OCI-LY1 (cell line): ENCODE data around the gene HACL1.
A peak's percentile ranks its signal among the peaks of the same experiment; 100 is the strongest.

Source experiments
- H2AFZ ChIP-seq: fragments of 200-600 bp; sonication (generic), shearing (Covaris generic); 2 replicates; pipeline ENCODE4 v1.6.0; 2014; ENCODE audit warnings: antibody characterized with exemption, mild to moderate bottlenecking, low read length
- H3F3A ChIP-seq: fragments of 200-600 bp; sonication (generic), shearing (Covaris generic); 2 replicates; pipeline ENCODE4 v1.6.0; 2014; ENCODE audit warnings: mild to moderate bottlenecking, antibody characterized with exemption, low read length, moderate library complexity; ENCODE audit not compliant: insufficient read depth
- H3K27ac ChIP-seq: fragments of 200-600 bp; sonication (generic); 2 replicates; pipeline ENCODE4 v1.5.1; 2014; ENCODE audit warnings: low read length, mixed run types, mild to moderate bottlenecking, low read depth; ENCODE audit not compliant: poor library complexity, severe bottlenecking
- H3K27me3 ChIP-seq: fragments of 200-600 bp; sonication (generic); 2 replicates; pipeline ENCODE4 v1.6.0; 2014; ENCODE audit warnings: antibody characterized with exemption, mild to moderate bottlenecking, low read length, moderate library complexity; ENCODE audit not compliant: insufficient read depth
- H3K36me3 ChIP-seq: fragments of 200-600 bp; sonication (generic); 2 replicates; pipeline ENCODE4 v1.6.1; 2014; ENCODE audit warnings: mild to moderate bottlenecking, antibody characterized with exemption, low read length, moderate library complexity, mixed read lengths; ENCODE audit not compliant: insufficient read depth
- H3K4me1 ChIP-seq: fragments of 200-600 bp; sonication (generic); 2 replicates; pipeline ENCODE4 v1.5.1; 2014; ENCODE audit warnings: mild to moderate bottlenecking, low read length, moderate library complexity; ENCODE audit not compliant: insufficient read depth, severe bottlenecking
- H3K4me2 ChIP-seq: fragments of 200-600 bp; sonication (generic), shearing (Covaris generic); 2 replicates; pipeline ENCODE4 v1.6.1; 2014; ENCODE audit warnings: low read length
- H3K4me3 ChIP-seq: fragments of 200-600 bp; sonication (generic); 2 replicates; pipeline ENCODE4 v1.5.1; 2014; ENCODE audit warnings: low read length, low read depth, mild to moderate bottlenecking, mixed read lengths; ENCODE audit not compliant: poor library complexity, severe bottlenecking
- H3K79me2 ChIP-seq: fragments of 200-600 bp; shearing (Covaris generic); 2 replicates; pipeline ENCODE4 v1.6.1; 2016; ENCODE audit warnings: mixed run types, low read length, mixed read lengths; ENCODE audit not compliant: insufficient read depth
- H3K9ac ChIP-seq: fragments of 200-600 bp; sonication (generic), shearing (Covaris generic); 2 replicates; pipeline ENCODE4 v1.6.1; 2014; ENCODE audit warnings: mild to moderate bottlenecking, low read length, mixed read lengths
- H3K9me2 ChIP-seq: fragments of 200-600 bp; sonication (generic), shearing (Covaris generic); 2 replicates; pipeline ENCODE4 v1.6.1; 2014; ENCODE audit warnings: low read depth, mild to moderate bottlenecking, low read length, mixed read lengths
- H3K9me3 ChIP-seq: fragments of 200-600 bp; shearing (Covaris generic); 2 replicates; pipeline ENCODE4 v1.6.1; 2014; ENCODE audit warnings: low read length, mixed read lengths
- H4K20me1 ChIP-seq: fragments of 200-600 bp; sonication (generic), shearing (Covaris generic); 2 replicates; pipeline ENCODE4 v1.6.0; 2016; ENCODE audit warnings: mild to moderate bottlenecking, low read length; ENCODE audit not compliant: insufficient read depth
- EZH2 ChIP-seq: fragments of 200-600 bp; sonication (generic), shearing (Covaris generic); IDR thresholded peaks from 2 replicates; pipeline ENCODE4 v1.8.0; 2017; ENCODE audit warnings: borderline replicate concordance, mixed run types, mild to moderate bottlenecking, antibody characterized with exemption, low read length, moderate library complexity, mixed read lengths
- TF ChIP-seq, protein P1 (sequence below): fragments of 200-600 bp; sonication (generic), shearing (Covaris generic); IDR thresholded peaks from 2 replicates; pipeline ENCODE4 v1.5.1; 2017; ENCODE audit warnings: mild to moderate bottlenecking, antibody characterized with exemption, low read length, moderate library complexity, mixed read lengths

The HACL1 gene

GRCh38 chr3:15632212-15632580 is 30.8 kb upstream of the HACL1 start:
- H3K36me3 ChIP-seq = no peaks in the 10 kb centered on the region
- H3K79me2 ChIP-seq = no peaks in the 10 kb centered on the region
- H2AFZ ChIP-seq = no peak overlapping the region
- no peaks in the 10 kb centered on the region for H3K9me3 ChIP-seq
- no peak overlapping the region for H3K4me3 ChIP-seq
- H4K20me1 ChIP-seq = no peaks in the 10 kb centered on the region
- H3K9me2 ChIP-seq = no peaks in the 10 kb centered on the region
- TF ChIP-seq, protein P1, sequence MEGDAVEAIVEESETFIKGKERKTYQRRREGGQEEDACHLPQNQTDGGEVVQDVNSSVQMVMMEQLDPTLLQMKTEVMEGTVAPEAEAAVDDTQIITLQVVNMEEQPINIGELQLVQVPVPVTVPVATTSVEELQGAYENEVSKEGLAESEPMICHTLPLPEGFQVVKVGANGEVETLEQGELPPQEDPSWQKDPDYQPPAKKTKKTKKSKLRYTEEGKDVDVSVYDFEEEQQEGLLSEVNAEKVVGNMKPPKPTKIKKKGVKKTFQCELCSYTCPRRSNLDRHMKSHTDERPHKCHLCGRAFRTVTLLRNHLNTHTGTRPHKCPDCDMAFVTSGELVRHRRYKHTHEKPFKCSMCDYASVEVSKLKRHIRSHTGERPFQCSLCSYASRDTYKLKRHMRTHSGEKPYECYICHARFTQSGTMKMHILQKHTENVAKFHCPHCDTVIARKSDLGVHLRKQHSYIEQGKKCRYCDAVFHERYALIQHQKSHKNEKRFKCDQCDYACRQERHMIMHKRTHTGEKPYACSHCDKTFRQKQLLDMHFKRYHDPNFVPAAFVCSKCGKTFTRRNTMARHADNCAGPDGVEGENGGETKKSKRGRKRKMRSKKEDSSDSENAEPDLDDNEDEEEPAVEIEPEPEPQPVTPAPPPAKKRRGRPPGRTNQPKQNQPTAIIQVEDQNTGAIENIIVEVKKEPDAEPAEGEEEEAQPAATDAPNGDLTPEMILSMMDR = no peak
- H3K4me1 ChIP-seq = peaks cover 14% of the 10 kb centered on the region
- H3K27me3 ChIP-seq = no peaks in the 10 kb centered on the region
- H3K4me2 ChIP-seq = no peak overlapping the region
- H3K9ac ChIP-seq = no peak overlapping the region
- H3K27ac ChIP-seq = no peak overlapping the region
- no peaks in the 10 kb centered on the region for H3F3A ChIP-seq

GRCh38 chr3:15631426-15632211 is 30.2 kb upstream of the HACL1 start:
- Histone ChIP-seq H3K4me2 (no peak overlapping the region), H3K4me3 (no peak overlapping the region), H3K9me2 (no peaks in the 10 kb centered on the region), H3K4me1 (peaks cover 14% of the 10 kb centered on the region), H3K79me2 (no peaks in the 10 kb centered on the region), H3K36me3 (no peaks in the 10 kb centered on the region), H4K20me1 (no peaks in the 10 kb centered on the region), H3F3A (no peaks in the 10 kb centered on the region), H3K9ac (no peak overlapping the region), H3K9me3 (no peaks in the 10 kb centered on the region), H3K27me3 (no peaks in the 10 kb centered on the region), H3K27ac (no peak overlapping the region), H2AFZ (no peak overlapping the region)
- TF ChIP-seq, protein P1 = no peak
- TF ChIP-seq EZH2 = no peak

- peaks cover 7% of the 10 kb centered on the region for H3K4me1 ChIP-seq
- no peaks in the 10 kb centered on the region for H3K27me3 ChIP-seq
- TF ChIP-seq, protein P1 = no peak
- peak overlapping the region; percentile 45 for H3K4me2 ChIP-seq
- no peaks in the 10 kb centered on the region for H4K20me1 ChIP-seq
- no peak overlapping the region for H2AFZ ChIP-seq
- H3K27ac ChIP-seq = no peak overlapping the region
- no peaks in the 10 kb centered on the region for H3K9me2 ChIP-seq
- no peaks in the 10 kb centered on the region for H3K79me2 ChIP-seq
- no peak overlapping the region for H3K9ac ChIP-seq
- no peak overlapping the region for H3K4me3 ChIP-seq
- no peaks in the 10 kb centered on the region for H3F3A ChIP-seq
- H3K9me3 ChIP-seq = no peaks in the 10 kb centered on the region
- no peaks in the 10 kb centered on the region for H3K36me3 ChIP-seq
Observed at GRCh38 chr3:15630646-15631350, 29.4 kb upstream of the HACL1 start.
